H1 (cell line): Measurements from ENCODE around the gene LRRK1. TPM values are rescaled to one million over a fixed set of nuclear protein-coding genes. Genes with fewer than 3 reads are reported as not detected.
A peak's percentile ranks its signal among the peaks of the same experiment; 100 is the strongest.

Experiments
- CTCF ChIA-PET: fragments of 300-600 bp; sonication (Branson Sonifier 250); formaldehyde crosslinking; loops from one replicate; lab custom pipeline; 2021; ENCODE audit not compliant: partially characterized antibody; lab: Charles Lee
- POLR2A ChIA-PET: fragments of 300-600 bp; sonication (Branson Sonifier 250); formaldehyde crosslinking; loops from one replicate; lab custom pipeline; 2021; ENCODE audit warnings: inconsistent platforms; ENCODE audit not compliant: partially characterized antibody; lab: Charles Lee
- DNase-seq, 2 experiments: peaks; one replicate each; pipeline versions ENCODE4 v3.0.0 to v3.0.0-alpha.2; 2010 to 2022; ENCODE audit warnings: low spot score in 2 of 2, low read depth in 1 of 2, mixed read lengths in 1 of 2
- FAIRE-seq: peaks from 2 replicates; lab custom pipeline; 2011; peaks lifted over from hg19 to GRCh38; lab: Jason Lieb, UNC
- H2AFZ ChIP-seq: 2 replicates; pipeline ENCODE4 v1.8.1; 2012; ENCODE audit warnings: low read length, inconsistent platforms
- H2AK5ac ChIP-seq: 2 replicates; pipeline ENCODE4 v1.6.1; 2013; ENCODE audit warnings: low read depth, low read length
- H2BK120ac ChIP-seq: replicated peaks from 2 replicates; pipeline ENCODE3; 2013; ENCODE audit warnings: low read depth, low read length, inconsistent platforms
- H2BK12ac ChIP-seq: 2 replicates; pipeline ENCODE4 v1.6.1; 2013; ENCODE audit warnings: low read depth, low read length
- H2BK15ac ChIP-seq: 2 replicates; pipeline ENCODE4 v1.6.1; 2013; ENCODE audit warnings: low read length
- H2BK20ac ChIP-seq: 2 replicates; pipeline ENCODE4 v1.6.1; 2013; ENCODE audit warnings: low read length
- H2BK5ac ChIP-seq: 2 replicates; pipeline ENCODE4 v1.6.1; 2013; ENCODE audit warnings: low read depth, low read length
- H3K14ac ChIP-seq: 2 replicates; pipeline ENCODE4 v1.6.1; 2013; ENCODE audit warnings: inconsistent platforms; ENCODE audit not compliant: insufficient read length
- H3K18ac ChIP-seq: 2 replicates; pipeline ENCODE4 v1.6.1; 2013; ENCODE audit warnings: low read length; ENCODE audit errors: extremely low read depth
- H3K23ac ChIP-seq: 2 replicates; pipeline ENCODE4 v1.6.1; 2013; ENCODE audit warnings: inconsistent platforms; ENCODE audit not compliant: insufficient read length
- H3K23me2 ChIP-seq: 2 replicates; pipeline ENCODE4 v1.6.1; 2013; ENCODE audit warnings: low read depth, low read length
- H3K27ac ChIP-seq: 2 replicates; pipeline ENCODE4 v1.6.1; 2011; ENCODE audit warnings: low read depth, low read length, inconsistent platforms
- H3K27me3 ChIP-seq, 4 experiments: replicated peaks in 1 of 4; 1 replicate in 1 of 4; 2 replicates in 3 of 4; pipeline versions ENCODE4 v1.6.1 to v1.8.1; 2011 to 2013; ENCODE audit warnings: low read length in 3 of 4, mild to moderate bottlenecking in 3 of 4, inconsistent platforms in 2 of 4, mixed read lengths in 2 of 4, moderate library complexity in 1 of 4; ENCODE audit not compliant: control insufficient read depth in 3 of 4, insufficient read depth in 3 of 4; ENCODE audit errors: extremely low read depth in 1 of 4
- H3K36me3 ChIP-seq, 4 experiments: 2 replicates each; pipeline versions ENCODE4 v1.6.1 to v1.8.1; 2011 to 2013; ENCODE audit warnings: mild to moderate bottlenecking in 4 of 4, low read length in 3 of 4, moderate library complexity in 2 of 4, control low read depth in 1 of 4, inconsistent platforms in 1 of 4; ENCODE audit not compliant: insufficient read depth in 4 of 4, control insufficient read depth in 2 of 4
- H3K4ac ChIP-seq: replicated peaks from 2 replicates; pipeline ENCODE3; 2013; ENCODE audit warnings: low read length, low read depth, mixed read lengths, inconsistent platforms; ENCODE audit not compliant: insufficient read length
- H3K4me1 ChIP-seq, 4 experiments: replicated peaks in 1 of 4; 1 replicate in 1 of 4; 2 replicates in 3 of 4; pipeline versions ENCODE4 v1.6.1 to v1.8.1; 2011 to 2013; ENCODE audit warnings: low read length in 3 of 4, inconsistent platforms in 2 of 4, mixed read lengths in 1 of 4; ENCODE audit not compliant: insufficient read depth in 4 of 4, control insufficient read depth in 3 of 4
- H3K4me2 ChIP-seq, 2 experiments: 2 replicates each; pipeline versions ENCODE4 v1.6.1 to v1.8.1; 2011 to 2013; ENCODE audit warnings: low read depth in 2 of 2, low read length in 2 of 2, control low read depth in 1 of 2, inconsistent platforms in 1 of 2, mild to moderate bottlenecking in 1 of 2; ENCODE audit not compliant: insufficient read depth in 1 of 2
- H3K4me3 ChIP-seq, 4 experiments: fragments of 200-600, 300-600 bp in 1 of 4; sonication (generic), shearing (Covaris generic), sonication (Bioruptor Twin) in 1 of 4; 2 replicates each; pipeline versions ENCODE4 v1.5.1 to v1.8.1; 2011 to 2016; ENCODE audit warnings: low read length in 4 of 4, low read depth in 3 of 4, control low read depth in 2 of 4, inconsistent platforms in 2 of 4, mild to moderate bottlenecking in 2 of 4, mixed read lengths in 1 of 4, moderate library complexity in 1 of 4; ENCODE audit not compliant: insufficient read depth in 2 of 4; ENCODE audit errors: extremely low read depth in 1 of 4
- H3K56ac ChIP-seq: replicated peaks from 2 replicates; pipeline ENCODE3; 2013; ENCODE audit warnings: low read depth, mild to moderate bottlenecking, mixed read lengths, low read length, inconsistent platforms; ENCODE audit not compliant: insufficient read length
- H3K79me1 ChIP-seq: 2 replicates; pipeline ENCODE4 v1.6.1; 2013; ENCODE audit warnings: low read depth, low read length, control low read depth
- H3K79me2 ChIP-seq, 2 experiments: 2 replicates each; pipeline versions ENCODE4 v1.6.1 to v1.8.1; 2012 to 2013; ENCODE audit warnings: low read length in 2 of 2, mild to moderate bottlenecking in 2 of 2, inconsistent platforms in 1 of 2; ENCODE audit not compliant: insufficient read depth in 2 of 2, control insufficient read depth in 1 of 2
- H3K9ac ChIP-seq, 4 experiments: replicated peaks in 1 of 4; 1 replicate in 1 of 4; 2 replicates in 3 of 4; pipeline versions ENCODE4 v1.6.1 to v1.8.1; 2011 to 2013; ENCODE audit warnings: low read depth in 3 of 4, low read length in 3 of 4, control low read depth in 2 of 4, mild to moderate bottlenecking in 2 of 4, moderate library complexity in 2 of 4, inconsistent platforms in 1 of 4; ENCODE audit errors: extremely low read depth in 1 of 4
- H3K9me3 ChIP-seq, 2 experiments: 2 replicates each; pipeline versions ENCODE4 v1.6.1 to v1.8.1; 2012 to 2013; ENCODE audit warnings: mild to moderate bottlenecking in 2 of 2, moderate library complexity in 2 of 2, control low read depth in 1 of 2, inconsistent platforms in 1 of 2, low read depth in 1 of 2, low read length in 1 of 2, mixed read lengths in 1 of 2; ENCODE audit not compliant: insufficient read depth in 2 of 2
- H4K20me1 ChIP-seq, 2 experiments: replicated peaks in 1 of 2; 2 replicates each; pipeline versions ENCODE3 to v1.8.1; 2011 to 2013; ENCODE audit warnings: inconsistent platforms in 2 of 2, low read length in 2 of 2, mild to moderate bottlenecking in 1 of 2; ENCODE audit not compliant: insufficient read depth in 2 of 2, control insufficient read depth in 1 of 2
- H4K5ac ChIP-seq: 2 replicates; pipeline ENCODE4 v1.6.1; 2013; ENCODE audit warnings: low read length, low read depth, mixed read lengths, inconsistent platforms; ENCODE audit not compliant: insufficient read length
- H4K8ac ChIP-seq: 2 replicates; pipeline ENCODE4 v1.8.0; 2013; ENCODE audit warnings: mild to moderate bottlenecking, moderate library complexity, low read length, inconsistent platforms; ENCODE audit not compliant: insufficient read depth; ENCODE audit errors: extremely low read depth
- H4K91ac ChIP-seq: replicated peaks from 2 replicates; pipeline ENCODE3; 2013; ENCODE audit warnings: low read length, mixed read lengths, inconsistent platforms; ENCODE audit not compliant: insufficient read length
- CEBPB ChIP-seq: IDR thresholded peaks from 2 replicates; pipeline ENCODE4 v1.6.1; 2012; ENCODE audit warnings: low read depth, low read length
- CTBP2 ChIP-seq: IDR thresholded peaks from 2 replicates; pipeline ENCODE4 v1.7.0; 2011; ENCODE audit warnings: borderline replicate concordance, mild to moderate bottlenecking, moderate library complexity, mixed read lengths, low read length; ENCODE audit not compliant: insufficient read depth, insufficient read length
- CTCF ChIP-seq, 3 experiments: IDR thresholded peaks; 1 replicate in 2 of 3; 2 replicates in 1 of 3; pipeline versions ENCODE4 v1.5.1 to v1.6.1; 2011; ENCODE audit warnings: low read length in 3 of 3, mild to moderate bottlenecking in 3 of 3, inconsistent platforms in 2 of 3, low read depth in 1 of 3, moderate library complexity in 1 of 3; ENCODE audit not compliant: insufficient read depth in 1 of 3; ENCODE audit errors: control extremely low read depth in 1 of 3
- RAD21 ChIP-seq, 2 experiments: IDR thresholded peaks in 1 of 2; conservative IDR thresholded peaks in 1 of 2; 2 replicates each; pipeline ENCODE4 v1.6.1; 2011; ENCODE audit warnings: low read depth in 2 of 2, low read length in 2 of 2, improper control_type of control experiment in 1 of 2, inconsistent platforms in 1 of 2, mild to moderate bottlenecking in 1 of 2, moderate library complexity in 1 of 2
- RBBP5 ChIP-seq: IDR thresholded peaks from 2 replicates; pipeline ENCODE4 v1.7.1; 2012; ENCODE audit warnings: low read depth, mild to moderate bottlenecking, inconsistent platforms, low read length, moderate library complexity, borderline replicate concordance
- SP2 ChIP-seq: IDR thresholded peaks from 2 replicates; pipeline ENCODE4 v1.6.1; 2012; ENCODE audit warnings: mild to moderate bottlenecking, low read length, inconsistent platforms
- TBP ChIP-seq: IDR thresholded peaks from 2 replicates; pipeline ENCODE4 v1.6.1; 2011; ENCODE audit warnings: low read depth, low read length, improper control_type of control experiment
- YY1 ChIP-seq: IDR thresholded peaks from 2 replicates; pipeline ENCODE4 v1.6.1; 2011; ENCODE audit warnings: low read depth, mild to moderate bottlenecking, low read length
- ZNF274 ChIP-seq: IDR thresholded peaks from 2 replicates; pipeline ENCODE4 v1.7.0; 2012; ENCODE audit warnings: low read length, borderline replicate concordance; ENCODE audit errors: extremely low read depth
- WGBS, 2 experiments: shearing (Covaris generic) in 1 of 2; methylation state at CpG; one replicate each; pipeline versions ENCODE4 v1.1.6 to v1.1.7; 2013 to 2015; ENCODE audit warnings: low lambda C conversion rate in 2 of 2, mixed read lengths in 2 of 2, inconsistent platforms in 1 of 2, low coverage in 1 of 2, missing lambda C conversion rate in 1 of 2; ENCODE audit not compliant: insufficient replicate concordance in 2 of 2, insufficient coverage in 1 of 2, insufficient read length in 1 of 2; ENCODE audit errors: extremely low coverage in 1 of 2, missing lambda C conversion rate in 1 of 2; 5-methylcytosine and 5-hydroxymethylcytosine counted together
- polyA plus RNA-seq, 7 experiments: library from polyadenylated mRNA; depleted of rRNA in 3 of 7; stranded (reverse) in 5 of 7; unstranded in 2 of 7; fragments of >200 nt in 5 of 7; fragments of 200-250 nt in 2 of 7; gene quantifications; 1 replicate in 5 of 7; 2 replicates in 1 of 7; 4 replicates in 1 of 7; pipeline versions ENCODE4 v1.2.1 to v1.2.3, GENCODE V29; 2011 to 2013; ENCODE audit warnings: missing spikeins in 2 of 7, mixed read lengths in 2 of 7
- total RNA-seq: library from RNA; stranded (reverse); fragmentation: NEBNext Ultra II Directional; extraction: Animal tissue kit (Norgen Biotek cat#: 25700); gene quantifications from 2 replicates; pipeline ENCODE4 v1.2.1, GENCODE V29; 2021

Gene LRRK1
- total and polyA plus RNA-seq, 2 of the 8 experiments (the other 6 are each of a cell fraction or from before 2014, with no cell fraction given) = 1.2 to 3.6 TPM

- Histone ChIP-seq H2BK20ac (no peak overlapping the region; the same call in 1 of the 2 replicates), H3K4me3 (no peak overlapping the region), H3K4me1 (peaks cover 0 to 6% (median 3%) of the 10 kb centered on the region in 4 experiments; a peak in 2 of 7 replicates), H3K23me2 (no peaks in the 10 kb centered on the region), H3K56ac (no peak overlapping the region), H3K4me2 (no peak overlapping the region), H2BK5ac (no peak overlapping the region), H3K27ac (no peak overlapping the region), H3K18ac (no peak overlapping the region), H3K23ac (no peak overlapping the region), H4K8ac (no peak overlapping the region), H2BK120ac (no peak overlapping the region), H3K4ac (no peak overlapping the region), H2AK5ac (no peak overlapping the region), H3K9me3 (no peaks in the 10 kb centered on the region), H3K14ac (no peak overlapping the region), H3K79me1 (no peaks in the 10 kb centered on the region; the same call in 1 of the 2 replicates), H3K27me3 (peaks cover 0 to 11% (median 8%) of the 10 kb centered on the region in 4 experiments; a peak in 6 of 7 replicates), H4K20me1 (no peaks in the 10 kb centered on the region), H3K79me2 (no peaks in the 10 kb centered on the region), H2BK12ac (no peak overlapping the region), H4K91ac (no peak overlapping the region), H3K9ac (no peak overlapping the region), H2AFZ (0 out of 2 replicates have a peak overlapping the region, but pooled peaks have one; percentile 65), H3K36me3 (no peaks in the 10 kb centered on the region), H4K5ac (no peak overlapping the region), H2BK15ac (no peak overlapping the region)
- DNase-seq = peak in 1 of 2 experiments; percentile 74
- FAIRE-seq = peak; percentile 87
- POLR2A ChIA-PET = interaction anchor here (0.6 kb wide), 1 partner anchor 121 kb away, joined by 3 read pairs; no protein-coding TSS in a partner anchor
- CTCF ChIA-PET = interaction anchor here (0.5 to 9.1 kb wide), 71 partner anchors 9 to 530 kb away, joined by 3 to 95 read pairs (median 5); partner anchors contain the start of gene ASB7
- whole genome bisulfite sequencing, 2 experiments = 44% methylated on average over 2 of the region's 2 CpGs; no CpG with 5 or more reads in 1 of the 2 experiments
- no peak for TF ChIP-seq SP2
- TF ChIP-seq RAD21 (IDR thresholded peaks at IDR 0.05 in 1 of 2, conservative IDR thresholded peaks at IDR 0.05 in 1 of 2; ENCODE audit: low read depth in 2 of 2, low read length in 2 of 2) = peak; percentile 71 to 77
- no peak for TF ChIP-seq RBBP5
- TF ChIP-seq YY1 = no peak
- no peak for TF ChIP-seq TBP
- peak; percentile 77 for TF ChIP-seq CEBPB
- no peak for TF ChIP-seq CTBP2
- peak in 2 of 3 experiments; percentile 80 to 88; a peak in 3 of 4 replicates for TF ChIP-seq CTCF (IDR thresholded peaks at IDR 0.05; ENCODE audit: control extremely low read depth in 1 of 3, insufficient read depth in 1 of 3, low read depth in 1 of 3, low read length in 3 of 3)
- no peak for TF ChIP-seq ZNF274
Observed at GRCh38 chr15:100873029-100873677, 46.0 kb upstream of the LRRK1 start.
